IPS DF 6.9 (cell line): ENCODE results near the gene DCDC2.
"Not testable (repeated sequence)": the region's sequence is repeated elsewhere in the genome, so short reads cannot be mapped to it uniquely, and the experiment has no call there.

Experiments
- DNase-seq: peaks from one replicate; pipeline ENCODE4 v3.0.0-alpha.2; 2013; ENCODE audit warnings: low read depth, low spot score
- H3K27ac ChIP-seq: one replicate; pipeline ENCODE4 v1.5.1; 2013; ENCODE audit warnings: low read length, control low read depth
- H3K27me3 ChIP-seq: 2 replicates; pipeline ENCODE4 v1.6.1; 2013; ENCODE audit warnings: mild to moderate bottlenecking, low read length; ENCODE audit not compliant: control insufficient read depth, insufficient read depth
- H3K36me3 ChIP-seq: 2 replicates; pipeline ENCODE4 v1.6.1; 2013; ENCODE audit warnings: low read length; ENCODE audit not compliant: control insufficient read depth, insufficient read depth
- H3K4me1 ChIP-seq: 2 replicates; pipeline ENCODE4 v1.6.1; 2013; ENCODE audit warnings: low read length; ENCODE audit not compliant: control insufficient read depth, insufficient read depth
- H3K4me3 ChIP-seq: 2 replicates; pipeline ENCODE4 v1.5.1; 2013; ENCODE audit warnings: mild to moderate bottlenecking, low read length
- H3K9me3 ChIP-seq: 2 replicates; pipeline ENCODE4 v1.6.1; 2013; ENCODE audit warnings: low read length, inconsistent platforms; ENCODE audit not compliant: control insufficient read depth, insufficient read depth
- WGBS: extraction: QIAGEN DNeasy Blood & Tissue Kit; methylation state at CpG from one replicate; pipeline ENCODE4 v1.1.7; 2013; ENCODE audit warnings: mixed read lengths, missing lambda C conversion rate; ENCODE audit not compliant: insufficient read length, insufficient coverage; 5-methylcytosine and 5-hydroxymethylcytosine counted together

DCDC2 gene

DNA sequence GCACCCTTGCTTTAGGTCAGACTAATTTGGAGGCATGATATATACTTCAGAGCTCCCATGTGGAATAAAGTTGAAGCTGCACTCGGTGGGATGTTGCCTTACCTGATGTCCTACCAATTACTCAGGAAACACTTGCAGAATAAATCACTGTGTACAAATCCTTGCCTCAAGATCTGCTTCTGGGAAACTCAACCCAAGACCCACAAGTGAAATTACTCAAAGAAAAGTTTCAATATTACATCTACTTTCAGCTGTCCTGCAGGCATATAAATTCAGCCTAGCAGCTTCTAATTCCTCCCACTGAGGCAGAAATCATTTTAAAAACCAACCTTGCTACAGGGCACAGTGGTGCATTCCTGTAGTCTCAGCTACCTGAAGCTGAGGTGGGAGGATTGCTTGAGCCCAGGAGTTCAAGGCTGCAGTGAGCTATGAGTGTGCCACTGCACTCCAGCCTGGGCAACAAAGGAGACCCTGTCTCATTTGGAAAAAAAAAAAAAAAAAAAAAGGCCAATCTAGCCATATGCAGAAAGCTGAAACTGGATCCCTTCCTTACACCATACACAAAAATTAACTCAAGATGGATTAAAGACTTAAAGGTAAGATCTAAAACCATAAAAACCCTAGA lies 20.7 kb upstream of the DCDC2 start:
- H3K27me3 ChIP-seq: no peaks in the 10 kb centered on the region
- no peak overlapping the region for H3K27ac ChIP-seq
- H3K4me3 ChIP-seq: no peak overlapping the region
- 0 out of 2 replicates have a peak, but pooled peaks cover 1% of the 10 kb centered on the region for H3K4me1 ChIP-seq
- no CpG with 5 or more reads among the region's 1 CpG for WGBS
- no peaks in the 10 kb centered on the region for H3K9me3 ChIP-seq
- DNase-seq: no peak
- no peaks in the 10 kb centered on the region for H3K36me3 ChIP-seq

DNA sequence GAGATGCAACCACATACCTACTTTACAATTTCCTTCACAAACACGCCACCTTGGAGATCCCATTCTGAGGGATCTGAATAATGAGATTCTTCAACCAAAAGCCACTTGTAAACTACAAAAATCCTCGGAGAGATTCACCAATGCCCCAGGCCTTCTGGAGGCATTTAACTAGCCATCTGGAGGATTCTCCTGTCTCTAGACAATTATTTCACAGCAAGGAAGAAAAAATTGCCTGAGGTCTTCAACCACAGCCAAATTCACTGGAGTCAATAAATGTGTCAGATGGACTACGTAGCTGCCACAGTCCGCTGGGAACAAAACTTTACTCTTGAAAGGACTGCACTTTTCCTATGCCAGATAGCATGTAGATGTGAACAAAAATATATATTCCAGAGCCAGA lies 19.0 kb upstream of the DCDC2 start:
- Histone ChIP-seq H3K4me1 (0 out of 2 replicates have a peak, but pooled peaks cover 1% of the 10 kb centered on the region), H3K9me3 (no peaks in the 10 kb centered on the region), H3K36me3 (no peaks in the 10 kb centered on the region), H3K27ac (no peak overlapping the region), H3K27me3 (no peaks in the 10 kb centered on the region), H3K4me3 (no peak overlapping the region)
- WGBS: no CpG with 5 or more reads among the region's 4 CpGs
- DNase-seq: no peak

GRCh38 chr6:24374612-24375011 lies 16.8 kb upstream of the DCDC2 start:
- Histone ChIP-seq H3K27me3 (no peaks in the 10 kb centered on the region), H3K27ac (no peak overlapping the region), H3K4me1 (0 out of 2 replicates have a peak, but pooled peaks cover 1% of the 10 kb centered on the region), H3K9me3 (no peaks in the 10 kb centered on the region), H3K4me3 (no peak overlapping the region), H3K36me3 (no peaks in the 10 kb centered on the region)
- WGBS: no CpG with 5 or more reads among the region's 6 CpGs
- DNase-seq: no peak

DNA sequence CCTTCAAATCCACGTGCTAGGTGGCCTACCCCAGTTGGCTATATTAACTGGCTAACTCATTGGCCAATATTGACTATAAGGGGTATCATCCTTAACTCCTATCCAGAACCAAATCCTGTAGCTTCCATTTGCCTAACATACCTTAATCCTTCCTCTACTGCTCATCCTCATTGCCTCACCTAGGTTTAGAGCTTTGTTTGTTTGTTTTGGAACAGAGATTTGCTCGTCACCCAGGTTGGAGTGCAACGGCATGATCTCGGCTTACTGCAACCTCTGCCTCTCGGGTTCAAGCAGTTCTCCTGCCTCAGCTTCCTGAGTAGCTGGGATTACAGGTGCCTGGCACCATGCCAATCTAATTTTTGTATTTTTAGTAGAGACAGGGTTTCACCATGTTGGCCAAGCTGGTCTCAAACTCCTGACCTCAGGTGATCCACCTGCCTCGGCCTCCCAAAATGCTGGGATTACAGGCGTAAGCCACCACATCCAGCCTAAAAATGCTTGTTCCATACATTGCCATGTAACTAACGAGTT lies 7.3 kb upstream of the DCDC2 start:
- WGBS: no CpG with 5 or more reads among the region's 8 CpGs
- not testable (repeated sequence) for H3K36me3 ChIP-seq, H3K9me3 ChIP-seq, H3K27me3 ChIP-seq, H3K4me3 ChIP-seq, H3K27ac ChIP-seq, DNase-seq, H3K4me1 ChIP-seq

- H3K27me3 ChIP-seq, H3K27ac ChIP-seq, H3K36me3 ChIP-seq, H3K9me3 ChIP-seq, H3K4me1 ChIP-seq, H3K4me3 ChIP-seq, DNase-seq: not testable (repeated sequence)
- no CpG with 5 or more reads among the region's 5 CpGs for WGBS
Measured at GRCh38 chr6:24362363-24362762, 4.5 kb upstream of the DCDC2 start.

DNA sequence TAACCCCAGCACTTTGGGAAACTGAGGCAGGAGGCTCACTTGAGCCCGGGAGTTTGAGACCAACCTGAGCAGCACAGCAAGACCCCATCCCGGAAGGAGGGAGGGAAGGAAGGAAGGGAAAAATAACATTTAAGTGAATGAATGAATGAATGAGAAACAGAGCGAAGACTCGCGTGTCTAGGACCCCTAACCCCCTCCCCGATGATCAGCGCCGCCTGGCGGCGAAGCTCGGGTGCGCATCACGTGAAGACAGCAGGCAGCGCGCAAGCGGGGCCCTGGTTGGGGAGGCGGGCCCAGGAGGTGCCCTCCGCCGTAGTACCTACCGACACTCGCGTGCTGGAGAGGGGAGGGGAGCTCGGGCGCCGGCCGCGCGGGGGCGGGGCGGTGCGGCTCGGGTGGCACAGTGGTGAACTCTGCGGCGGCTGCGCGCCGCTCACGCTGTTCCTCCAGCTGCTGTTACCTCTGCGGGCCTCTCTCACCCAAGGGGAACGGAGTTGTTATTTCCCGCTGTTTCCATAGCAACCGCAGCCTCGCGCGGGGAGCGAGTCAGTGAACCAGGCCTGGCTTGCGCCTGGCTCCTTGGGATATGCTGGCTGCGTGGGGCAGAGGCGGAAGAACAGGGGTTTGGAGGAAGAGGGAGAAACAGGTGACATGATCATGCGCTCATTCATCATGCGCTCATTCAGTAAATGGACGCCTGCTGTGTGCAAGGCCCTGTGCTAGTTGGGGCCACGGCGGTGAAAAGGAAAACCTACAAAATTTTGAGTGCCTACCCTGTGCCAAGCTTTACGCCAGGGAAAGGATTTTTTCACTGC lies 2.0 kb upstream of the DCDC2 start:
- Histone ChIP-seq H3K9me3 (no peaks in the 10 kb centered on the region), H3K4me3 (peak overlapping the region; percentile 59; the same call in 1 of the 2 replicates), H3K27ac (no peak overlapping the region), H3K27me3 (no peaks in the 10 kb centered on the region), H3K4me1 (no peaks in the 10 kb centered on the region), H3K36me3 (no peaks in the 10 kb centered on the region)
- DNase-seq: peak; percentile 66
- no CpG with 5 or more reads among the region's 55 CpGs for WGBS

- Histone ChIP-seq H3K4me1 (no peaks in the 10 kb centered on the region), H3K27me3 (no peaks in the 10 kb centered on the region), H3K36me3 (no peaks in the 10 kb centered on the region), H3K9me3 (no peaks in the 10 kb centered on the region), H3K27ac (no peak overlapping the region), H3K4me3 (no peak overlapping the region)
- no peak for DNase-seq
- no CpG with 5 or more reads among the region's 12 CpGs for WGBS
Measured at GRCh38 chr6:24358219-24358821, 461 bp upstream of the DCDC2 start.

DNA sequence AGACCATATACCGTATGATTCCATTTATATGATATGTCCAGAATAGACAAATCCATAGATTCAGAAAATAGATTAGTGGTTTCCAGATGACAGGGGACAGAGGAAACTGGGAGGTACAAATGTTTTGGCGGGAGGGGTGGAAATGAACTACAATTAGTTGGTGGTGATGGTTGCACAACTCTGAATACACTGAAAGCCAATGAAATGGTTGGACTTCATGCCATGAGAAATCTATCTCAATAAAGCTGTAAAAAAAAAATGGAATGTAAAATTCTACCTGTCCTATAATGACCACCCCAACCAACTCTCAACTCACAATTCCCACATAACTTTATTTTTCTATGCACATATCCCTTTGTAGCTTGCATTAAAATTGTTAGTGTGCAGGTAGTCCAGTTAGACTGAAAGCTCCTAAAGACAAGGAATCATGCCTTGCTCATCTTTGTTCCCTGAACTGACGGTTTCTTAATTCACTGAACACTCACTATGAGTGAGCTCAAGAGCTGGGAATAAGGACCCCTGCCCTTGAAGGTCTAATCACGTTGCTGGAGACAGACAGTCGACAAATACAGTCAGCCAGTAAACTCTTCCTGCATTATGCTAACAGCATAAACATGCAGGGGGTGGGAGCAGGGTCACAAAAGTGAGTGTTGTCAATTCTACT lies 1.4 kb downstream of the DCDC2 start:
- H3K4me1 ChIP-seq: no peaks in the 10 kb centered on the region
- WGBS: no CpG with 5 or more reads among the region's 5 CpGs
- no peaks in the 10 kb centered on the region for H3K9me3 ChIP-seq
- no peak overlapping the region for H3K27ac ChIP-seq
- no peak for DNase-seq
- H3K36me3 ChIP-seq: no peaks in the 10 kb centered on the region
- no peak overlapping the region for H3K4me3 ChIP-seq
- H3K27me3 ChIP-seq: no peaks in the 10 kb centered on the region

DNA sequence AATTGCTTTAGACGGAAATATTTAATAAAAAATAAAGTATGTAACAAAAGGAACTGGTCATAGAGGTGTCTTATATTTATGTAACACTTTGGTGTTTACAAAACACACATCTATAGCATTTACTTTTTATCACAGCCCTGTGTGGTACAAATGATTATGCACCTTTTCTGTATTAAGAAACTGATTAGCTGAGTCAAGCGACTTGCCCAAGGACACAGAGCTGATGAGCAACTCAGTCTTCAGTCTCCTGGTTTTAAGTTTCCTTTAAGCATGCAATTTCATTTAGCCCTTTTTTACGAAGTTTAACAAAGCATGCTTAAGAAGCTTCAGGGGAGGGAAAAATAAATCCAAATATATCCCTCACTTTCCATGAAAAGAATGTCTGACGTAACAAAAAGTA lies 2.5 kb downstream of the DCDC2 start:
- Histone ChIP-seq H3K36me3 (no peaks in the 10 kb centered on the region), H3K9me3 (no peaks in the 10 kb centered on the region), H3K27ac (no peak overlapping the region), H3K4me1 (no peaks in the 10 kb centered on the region), H3K27me3 (no peaks in the 10 kb centered on the region), H3K4me3 (no peak overlapping the region)
- no CpG with 5 or more reads among the region's 4 CpGs for WGBS
- no peak for DNase-seq

- Histone ChIP-seq H3K27me3 (no peaks in the 10 kb centered on the region), H3K27ac (no peak overlapping the region), H3K4me1 (no peaks in the 10 kb centered on the region), H3K36me3 (no peaks in the 10 kb centered on the region), H3K9me3 (no peaks in the 10 kb centered on the region), H3K4me3 (no peak overlapping the region)
- no CpG with 5 or more reads among the region's 1 CpG for WGBS
- DNase-seq: no peak
Measured at GRCh38 chr6:24353861-24354260, 4.0 kb downstream of the DCDC2 start.
